Measurements from ENCODE around the gene PNRC1. TPM values are rescaled to one million over a fixed set of nuclear protein-coding genes. Genes with fewer than 3 reads are reported as not detected.

PNRC1 gene
- total and polyA plus RNA-seq, 7 donors: 74.3 to 552 (median 285) TPM

- Histone ChIP-seq H3K27ac (no peak overlapping the region), H3K9me3 (no peaks in the 10 kb centered on the region), H3K4me1 (no peaks in the 10 kb centered on the region), H3K27me3 (ENCODE audit: insufficient read depth in 3 of 3, low read length in 2 of 3) (no peaks in the 10 kb centered on the region), H3K36me3 (ENCODE audit: insufficient read depth in 1 of 2, low read depth in 1 of 2) (no peaks in the 10 kb centered on the region), H3K4me3 (no peak overlapping the region)
- TF ChIP-seq, protein P1, sequence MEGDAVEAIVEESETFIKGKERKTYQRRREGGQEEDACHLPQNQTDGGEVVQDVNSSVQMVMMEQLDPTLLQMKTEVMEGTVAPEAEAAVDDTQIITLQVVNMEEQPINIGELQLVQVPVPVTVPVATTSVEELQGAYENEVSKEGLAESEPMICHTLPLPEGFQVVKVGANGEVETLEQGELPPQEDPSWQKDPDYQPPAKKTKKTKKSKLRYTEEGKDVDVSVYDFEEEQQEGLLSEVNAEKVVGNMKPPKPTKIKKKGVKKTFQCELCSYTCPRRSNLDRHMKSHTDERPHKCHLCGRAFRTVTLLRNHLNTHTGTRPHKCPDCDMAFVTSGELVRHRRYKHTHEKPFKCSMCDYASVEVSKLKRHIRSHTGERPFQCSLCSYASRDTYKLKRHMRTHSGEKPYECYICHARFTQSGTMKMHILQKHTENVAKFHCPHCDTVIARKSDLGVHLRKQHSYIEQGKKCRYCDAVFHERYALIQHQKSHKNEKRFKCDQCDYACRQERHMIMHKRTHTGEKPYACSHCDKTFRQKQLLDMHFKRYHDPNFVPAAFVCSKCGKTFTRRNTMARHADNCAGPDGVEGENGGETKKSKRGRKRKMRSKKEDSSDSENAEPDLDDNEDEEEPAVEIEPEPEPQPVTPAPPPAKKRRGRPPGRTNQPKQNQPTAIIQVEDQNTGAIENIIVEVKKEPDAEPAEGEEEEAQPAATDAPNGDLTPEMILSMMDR (IDR thresholded peaks at IDR 0.05): no peak
- DNase-seq: no peak
- intact Hi-C loops (cut with DNase I): no loop called here
- WGBS, 3 donors: 77 to 82% (median 80%) methylated on average over 3 of the region's 3 CpGs
- ATAC-seq: no peak
These were observed 28.9 kb upstream of the PNRC1 start for GRCh38 chr6:89051676-89052075.

DNA sequence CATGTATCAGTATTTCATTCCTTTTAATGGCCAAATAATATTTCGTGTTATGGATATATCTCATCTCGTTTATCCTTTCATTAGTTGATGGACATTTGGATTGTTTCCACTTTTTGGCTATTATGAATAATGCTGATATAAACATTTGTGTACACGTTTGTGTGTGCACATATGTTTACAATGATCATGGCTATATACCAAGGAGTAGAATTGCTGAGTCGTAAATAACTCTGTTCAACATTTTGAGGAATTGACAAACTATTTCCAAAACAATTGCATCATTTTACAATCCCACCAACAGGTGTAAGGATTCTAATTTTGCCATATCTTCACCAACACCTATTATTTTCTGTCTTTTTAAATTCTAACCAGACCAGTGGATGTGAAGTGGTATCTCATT, 26.3 kb upstream of the PNRC1 start:
- Histone ChIP-seq H3K9me3 (no peaks in the 10 kb centered on the region), H3K27me3 (ENCODE audit: insufficient read depth in 3 of 3, low read length in 2 of 3) (no peaks in the 10 kb centered on the region), H3K4me3 (no peak overlapping the region), H3K27ac (no peak overlapping the region), H3K36me3 (ENCODE audit: insufficient read depth in 1 of 2, low read depth in 1 of 2) (no peaks in the 10 kb centered on the region), H3K4me1 (no peaks in the 10 kb centered on the region)
- DNase-seq: no peak
- no peak for ATAC-seq
- WGBS, 3 donors: 90 to 95% (median 93%) methylated on average over 4 of the region's 4 CpGs
- intact Hi-C loops (cut with DNase I): no loop called here
- TF ChIP-seq, protein P1 (IDR thresholded peaks at IDR 0.05): no peak

DNA sequence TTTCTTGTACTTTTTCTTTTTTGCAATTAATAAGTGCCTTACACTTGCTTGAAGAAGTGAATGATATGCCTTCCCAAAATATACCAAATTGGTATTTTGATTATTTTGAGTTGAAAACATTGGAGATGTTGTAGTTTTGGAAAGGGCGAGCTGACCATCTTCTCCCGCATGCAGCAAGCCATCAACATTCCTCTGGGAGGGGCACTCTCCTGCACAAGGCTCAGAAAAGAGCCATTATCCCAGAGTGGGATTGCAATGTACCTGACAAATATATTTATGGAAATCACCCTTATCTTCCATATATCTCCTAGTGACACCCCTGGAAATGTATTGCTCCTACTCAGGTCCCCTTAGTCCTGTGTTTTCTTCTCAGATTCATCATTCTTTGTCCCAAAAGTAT, 22.8 kb upstream of the PNRC1 start:
- ATAC-seq: no peak
- H3K27me3 ChIP-seq (ENCODE audit: insufficient read depth in 3 of 3, low read length in 2 of 3): no peaks in the 10 kb centered on the region
- DNase-seq: no peak
- H3K4me3 ChIP-seq: no peak overlapping the region
- no peaks in the 10 kb centered on the region for H3K9me3 ChIP-seq
- H3K27ac ChIP-seq: no peak overlapping the region
- intact Hi-C loops (cut with DNase I): no loop called here
- no peaks in the 10 kb centered on the region for H3K36me3 ChIP-seq (ENCODE audit: insufficient read depth in 1 of 2, low read depth in 1 of 2)
- no peaks in the 10 kb centered on the region for H3K4me1 ChIP-seq
- TF ChIP-seq, protein P1 (IDR thresholded peaks at IDR 0.05): no peak
- WGBS, 3 donors: 82 to 96% (median 91%) methylated on average over 2 of the region's 2 CpGs

DNA sequence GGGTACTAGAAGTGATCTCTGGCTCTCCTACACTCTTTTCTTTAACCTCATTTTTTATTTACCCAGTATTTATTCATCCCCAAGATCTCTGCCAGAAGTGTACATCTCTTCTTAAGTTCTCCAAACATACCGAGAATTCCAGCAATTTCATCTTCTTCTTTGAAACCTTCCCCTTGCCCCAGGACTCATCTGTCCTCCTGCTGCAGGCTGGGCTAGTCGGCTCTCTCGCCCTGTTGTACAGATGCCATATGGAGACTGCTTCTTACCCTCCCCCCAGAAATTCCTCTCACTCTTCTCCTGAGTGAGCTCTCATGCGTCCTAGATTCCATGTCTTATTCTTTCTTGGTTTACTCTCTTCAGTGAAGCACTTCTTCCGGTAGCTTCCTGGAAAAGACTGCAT, 21.9 kb upstream of the PNRC1 start:
- Histone ChIP-seq H3K4me1 (no peaks in the 10 kb centered on the region), H3K9me3 (no peaks in the 10 kb centered on the region), H3K4me3 (no peak overlapping the region), H3K36me3 (ENCODE audit: insufficient read depth in 1 of 2, low read depth in 1 of 2) (no peaks in the 10 kb centered on the region), H3K27me3 (ENCODE audit: insufficient read depth in 3 of 3, low read length in 2 of 3) (no peaks in the 10 kb centered on the region), H3K27ac (no peak overlapping the region)
- DNase-seq: no peak
- TF ChIP-seq, protein P1 (IDR thresholded peaks at IDR 0.05): no peak
- WGBS, 3 donors: 45 to 56% (median 53%) methylated on average over 5 of the region's 5 CpGs
- intact Hi-C loops (cut with DNase I): no loop called here
- no peak for ATAC-seq

DNA sequence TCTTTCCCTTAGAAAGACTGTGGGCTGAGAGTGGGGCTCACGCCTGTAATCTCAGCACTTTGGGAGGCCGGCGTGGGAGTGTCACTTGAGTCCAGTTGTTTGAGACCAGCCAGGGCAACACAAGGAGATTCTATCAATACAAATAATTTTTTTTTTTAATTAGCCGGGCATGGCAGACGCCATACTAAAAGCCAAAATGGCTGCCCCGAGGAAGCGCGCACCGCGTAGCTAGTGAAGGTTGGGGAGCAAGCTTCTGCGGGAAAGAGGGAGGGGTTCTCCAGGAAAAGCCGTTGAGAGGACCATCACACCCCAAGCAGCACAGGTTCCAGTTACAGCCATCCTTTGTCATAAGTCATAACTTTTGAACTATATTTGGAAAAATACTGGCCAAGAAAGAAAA, 21.3 kb upstream of the PNRC1 start:
- TF ChIP-seq, protein P1 (IDR thresholded peaks at IDR 0.05): no peak
- Histone ChIP-seq H3K9me3 (no peaks in the 10 kb centered on the region), H3K4me3 (no peak overlapping the region), H3K36me3 (ENCODE audit: insufficient read depth in 1 of 2, low read depth in 1 of 2) (no peaks in the 10 kb centered on the region), H3K27ac (no peak overlapping the region), H3K4me1 (no peaks in the 10 kb centered on the region), H3K27me3 (ENCODE audit: insufficient read depth in 3 of 3, low read length in 2 of 3) (no peaks in the 10 kb centered on the region)
- no peak for DNase-seq
- 92 to 97% (median 94%) methylated on average over 12 of the region's 12 CpGs for WGBS, 3 donors
- ATAC-seq: no peak
- intact Hi-C loops (cut with DNase I): no loop called here
